ENCODE results near the gene GRB7. TPM values are rescaled to one million over a fixed set of nuclear protein-coding genes. Genes with fewer than 3 reads are reported as not detected.

Gene GRB7
- total RNA-seq, 1 donor from 2014 or later: 9.0 TPM

DNA sequence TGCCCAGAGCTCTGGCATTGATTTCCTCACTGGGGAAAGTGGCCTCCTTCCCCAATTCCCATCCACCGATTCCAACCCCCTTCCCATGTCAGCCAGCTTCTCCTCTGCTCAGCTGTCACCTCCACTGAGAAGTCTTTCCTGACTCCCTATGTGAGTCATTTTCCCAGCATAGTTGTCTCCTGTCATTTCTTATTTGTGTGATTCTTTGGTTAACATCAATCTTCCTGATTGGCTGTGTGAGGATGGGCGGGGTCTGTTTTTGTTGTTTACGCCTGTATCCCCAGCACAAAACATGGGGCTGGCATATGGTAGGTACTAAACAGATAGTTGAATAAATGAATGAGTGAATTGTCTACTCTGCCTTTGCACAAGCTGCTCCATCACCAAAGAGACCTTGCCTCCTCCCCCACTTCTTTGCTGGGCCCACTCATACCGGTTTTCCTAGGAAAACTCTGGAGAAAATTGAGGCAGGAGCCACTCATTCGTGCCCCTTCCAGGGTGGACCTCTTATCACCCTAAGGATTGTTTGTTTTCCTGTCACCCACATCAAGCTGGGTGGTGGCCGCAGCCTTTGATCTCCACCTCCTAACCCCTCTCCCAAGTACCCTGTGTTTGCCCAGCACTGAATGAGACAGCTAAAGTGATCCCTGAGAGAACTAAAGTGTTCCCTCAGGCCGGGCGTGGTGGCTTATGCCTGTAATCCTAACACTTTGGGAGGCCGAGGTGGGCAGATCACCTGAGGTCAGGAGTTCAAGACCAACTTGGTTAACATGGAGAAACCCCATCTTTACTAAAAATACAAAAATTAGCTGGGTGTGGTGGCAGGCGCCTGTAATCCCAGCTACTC lies 1.2 kb upstream of the GRB7 start:
- no peaks in the 10 kb centered on the region for H3K27me3 ChIP-seq (ENCODE audit: control insufficient read depth, insufficient read depth, low read length)
- TF ChIP-seq, protein P1, sequence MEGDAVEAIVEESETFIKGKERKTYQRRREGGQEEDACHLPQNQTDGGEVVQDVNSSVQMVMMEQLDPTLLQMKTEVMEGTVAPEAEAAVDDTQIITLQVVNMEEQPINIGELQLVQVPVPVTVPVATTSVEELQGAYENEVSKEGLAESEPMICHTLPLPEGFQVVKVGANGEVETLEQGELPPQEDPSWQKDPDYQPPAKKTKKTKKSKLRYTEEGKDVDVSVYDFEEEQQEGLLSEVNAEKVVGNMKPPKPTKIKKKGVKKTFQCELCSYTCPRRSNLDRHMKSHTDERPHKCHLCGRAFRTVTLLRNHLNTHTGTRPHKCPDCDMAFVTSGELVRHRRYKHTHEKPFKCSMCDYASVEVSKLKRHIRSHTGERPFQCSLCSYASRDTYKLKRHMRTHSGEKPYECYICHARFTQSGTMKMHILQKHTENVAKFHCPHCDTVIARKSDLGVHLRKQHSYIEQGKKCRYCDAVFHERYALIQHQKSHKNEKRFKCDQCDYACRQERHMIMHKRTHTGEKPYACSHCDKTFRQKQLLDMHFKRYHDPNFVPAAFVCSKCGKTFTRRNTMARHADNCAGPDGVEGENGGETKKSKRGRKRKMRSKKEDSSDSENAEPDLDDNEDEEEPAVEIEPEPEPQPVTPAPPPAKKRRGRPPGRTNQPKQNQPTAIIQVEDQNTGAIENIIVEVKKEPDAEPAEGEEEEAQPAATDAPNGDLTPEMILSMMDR (IDR thresholded peaks at IDR 0.05; ENCODE audit: insufficient read depth, low read length, severe bottlenecking): no peak
- H3K4me3 ChIP-seq (ENCODE audit: low read depth, low read length): no peak overlapping the region
- H3K36me3 ChIP-seq (ENCODE audit: control insufficient read depth, insufficient read depth, low read length): no peaks in the 10 kb centered on the region
- DNase-seq (ENCODE audit: low read depth) (peak; percentile 35), FAIRE-seq (peak; percentile 89)

DNA sequence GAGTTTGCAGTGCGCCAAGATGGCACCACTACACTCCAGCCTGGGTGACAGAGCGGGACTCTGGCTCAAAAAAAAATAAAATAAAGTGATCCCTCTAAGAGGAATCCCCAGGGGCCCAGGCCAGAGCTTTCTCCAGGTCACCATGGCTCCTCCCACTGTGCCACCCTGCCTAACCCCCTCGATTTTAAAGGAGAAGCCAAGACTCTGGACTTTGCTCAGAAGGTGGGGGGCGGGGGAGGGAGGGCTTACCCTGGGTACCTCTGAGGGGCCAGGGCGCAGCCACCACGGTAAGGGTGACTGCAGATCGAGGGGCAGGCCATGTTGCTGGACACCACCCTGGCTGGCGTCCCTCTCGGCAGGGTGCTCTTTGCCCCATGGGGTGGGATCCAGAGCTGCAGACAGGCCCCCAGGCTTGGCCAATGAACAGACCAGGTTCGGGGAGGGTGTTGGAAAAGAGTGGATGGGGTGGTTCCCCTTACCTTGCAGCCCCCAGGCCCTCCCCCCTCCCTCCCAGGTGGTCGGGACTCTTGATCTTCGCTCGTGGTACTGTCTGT lies 455 bp upstream of the GRB7 start:
- Histone ChIP-seq H3K4me3 (ENCODE audit: low read depth, low read length) (peak overlapping the region; percentile 52), H3K36me3 (ENCODE audit: control insufficient read depth, insufficient read depth, low read length) (peaks cover 3% of the 10 kb centered on the region), H3K27me3 (ENCODE audit: control insufficient read depth, insufficient read depth, low read length) (no peaks in the 10 kb centered on the region)
- TF ChIP-seq, protein P1 (IDR thresholded peaks at IDR 0.05; ENCODE audit: insufficient read depth, low read length, severe bottlenecking): no peak
- DNase-seq (ENCODE audit: low read depth) (no peak), FAIRE-seq (no peak)

DNA sequence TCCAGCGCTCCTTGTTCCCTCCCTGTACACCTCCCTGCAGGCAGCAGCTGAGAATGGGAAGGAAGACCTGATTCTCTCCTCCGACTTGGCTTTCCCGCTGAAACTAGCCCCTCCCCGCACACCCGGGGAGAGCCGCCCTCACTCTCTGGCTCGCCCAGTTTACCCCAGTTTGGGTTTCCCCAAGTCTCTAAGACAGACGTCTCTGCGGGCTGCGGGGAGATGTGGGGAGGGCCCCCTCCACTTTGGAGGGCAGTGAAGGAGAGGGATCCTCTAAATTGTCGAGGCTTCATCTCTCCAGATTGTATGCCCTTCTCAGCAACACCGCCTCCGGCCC lies 797 bp downstream of the GRB7 start:
- TF ChIP-seq, protein P1 (IDR thresholded peaks at IDR 0.05; ENCODE audit: insufficient read depth, low read length, severe bottlenecking): no peak
- FAIRE-seq: no peak
- Histone ChIP-seq H3K27me3 (ENCODE audit: control insufficient read depth, insufficient read depth, low read length) (no peaks in the 10 kb centered on the region), H3K36me3 (ENCODE audit: control insufficient read depth, insufficient read depth, low read length) (peaks cover 7% of the 10 kb centered on the region), H3K4me3 (ENCODE audit: low read depth, low read length) (peak overlapping the region; percentile 52)
- DNase-seq (ENCODE audit: low read depth): peak; percentile 50

DNA sequence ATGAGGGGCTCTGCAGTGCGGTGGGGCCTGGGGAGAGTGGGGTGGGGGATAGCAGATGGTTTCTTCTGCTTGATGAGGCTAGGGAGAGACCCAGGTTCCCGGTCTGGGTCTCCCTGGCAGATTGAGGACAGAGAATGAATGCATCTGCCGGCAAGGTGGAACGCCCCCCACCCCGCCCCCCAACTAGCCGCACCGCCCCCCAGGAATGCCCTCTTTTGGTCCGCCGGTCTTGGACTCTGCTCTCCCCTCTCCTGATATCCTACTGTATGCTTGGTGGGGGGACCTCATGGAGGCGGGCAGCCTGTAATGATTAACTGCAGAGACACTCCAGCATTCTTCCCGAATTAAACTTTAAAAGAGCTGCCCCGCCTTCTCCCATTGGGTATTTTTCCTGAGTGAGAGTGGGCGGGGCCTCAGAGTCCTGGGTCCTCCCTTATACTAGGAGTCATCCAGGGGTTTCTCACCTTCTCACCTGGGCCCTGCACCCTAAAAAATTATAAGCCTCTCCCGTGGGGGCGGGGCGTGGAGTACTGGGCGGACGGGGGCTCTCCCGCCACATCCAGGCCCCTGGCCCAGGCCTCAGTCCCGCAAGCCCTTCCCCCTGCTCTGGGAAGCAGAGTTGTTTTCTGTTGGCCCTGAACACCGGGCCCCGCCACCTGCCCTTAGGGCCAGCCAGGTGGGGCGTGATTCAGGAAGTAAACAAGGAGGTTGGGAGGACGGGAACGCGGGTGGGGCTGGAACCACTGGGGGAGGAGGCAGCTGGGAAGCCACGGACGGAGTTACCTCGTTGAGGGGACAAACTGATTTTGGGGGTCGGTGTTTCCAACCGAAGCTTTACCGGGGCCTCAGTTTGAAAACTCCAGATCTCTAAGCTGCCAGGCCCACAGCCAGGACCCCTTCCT lies 1.5 kb downstream of the GRB7 start:
- TF ChIP-seq, protein P1 (IDR thresholded peaks at IDR 0.05; ENCODE audit: insufficient read depth, low read length, severe bottlenecking): no peak
- DNase-seq (ENCODE audit: low read depth) (peak; percentile 79), FAIRE-seq (no peak)
- Histone ChIP-seq H3K4me3 (ENCODE audit: low read depth, low read length) (peak overlapping the region; percentile 52), H3K27me3 (ENCODE audit: control insufficient read depth, insufficient read depth, low read length) (no peaks in the 10 kb centered on the region), H3K36me3 (ENCODE audit: control insufficient read depth, insufficient read depth, low read length) (peaks cover 11% of the 10 kb centered on the region)

DNA sequence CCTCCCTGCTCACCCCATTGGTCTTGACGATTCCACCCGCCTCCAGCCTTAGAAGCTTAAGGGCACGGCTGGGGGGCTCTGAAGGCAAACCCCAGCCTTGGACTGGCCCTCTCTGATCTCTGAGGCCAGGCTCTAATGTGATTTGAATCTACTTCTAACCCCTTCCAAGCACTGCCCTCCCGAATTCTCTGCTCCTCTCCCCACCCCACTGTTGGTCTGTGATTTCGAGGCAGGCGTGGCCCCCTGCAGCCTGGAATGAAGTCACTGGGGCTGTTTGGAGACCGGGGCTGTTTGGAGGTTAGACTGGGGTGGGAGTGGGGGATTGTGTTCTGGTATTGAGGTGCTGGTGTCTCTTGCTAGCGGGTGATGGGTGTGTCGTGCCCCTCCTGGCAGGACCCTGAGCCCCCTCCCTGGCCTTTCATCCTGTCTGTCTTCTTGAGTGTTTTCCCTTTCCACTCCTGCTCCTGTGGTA lies 2.2 kb downstream of the GRB7 start:
- FAIRE-seq: peak; percentile 47

More for the DNA sequence above, 2.2 kb downstream of the GRB7 start:
- Histone ChIP-seq H3K27me3 (ENCODE audit: control insufficient read depth, insufficient read depth, low read length) (no peaks in the 10 kb centered on the region), H3K36me3 (ENCODE audit: control insufficient read depth, insufficient read depth, low read length) (peaks cover 18% of the 10 kb centered on the region), H3K4me3 (ENCODE audit: low read depth, low read length) (peak overlapping the region; percentile 52)
- TF ChIP-seq, protein P1 (IDR thresholded peaks at IDR 0.05; ENCODE audit: insufficient read depth, low read length, severe bottlenecking): no peak
- DNase-seq (ENCODE audit: low read depth): peak; percentile 69
